ENCODE data around the gene UGT1A9.
A peak's percentile ranks its signal among the peaks of the same experiment; 100 is the strongest.

UGT1A9 gene

GRCh38 chr2:233679196-233679595 is 7.5 kb downstream of the UGT1A9 start:
- ChIA-PET POLR2A (no interaction called here), CTCF (no interaction called here)
- Histone ChIP-seq H3K36me3 (ENCODE audit: control insufficient read depth in 4 of 4, insufficient read depth in 4 of 4, low read length in 3 of 4) (no peaks in the 10 kb centered on the region), H3K4me1 (ENCODE audit: control extremely low read depth in 1 of 4, control insufficient read depth in 4 of 4, insufficient read depth in 4 of 4, low read length in 3 of 4) (peaks cover 4 to 26% (median 9%) of the 10 kb centered on the region in 4 experiments), H3K9me3 (ENCODE audit: control extremely low read depth in 1 of 5, control insufficient read depth in 4 of 5, insufficient read depth in 2 of 5, low read depth in 1 of 5, low read length in 4 of 5) (no peaks in the 10 kb centered on the region), H3K27me3 (replicated peaks in 2 of 5; ENCODE audit: control insufficient read depth in 4 of 5, insufficient read depth in 5 of 5, low read length in 4 of 5) (no peaks in the 10 kb centered on the region), H3K27ac (ENCODE audit: insufficient read depth in 1 of 2, low read depth in 1 of 2, low read length in 2 of 2, poor library complexity in 1 of 2, severe bottlenecking in 2 of 2) (no peak overlapping the region), H3K4me3 (ENCODE audit: control insufficient read depth in 1 of 7, extremely low read depth in 1 of 7, insufficient read depth in 4 of 7, low read depth in 2 of 7, low read length in 6 of 7) (no peak overlapping the region)
- no peak for DNase-seq
- 53% methylated on average over 4 of the region's 4 CpGs for WGBS (ENCODE audit: insufficient coverage)

- no peak for DNase-seq
- Histone ChIP-seq H3K4me1 (ENCODE audit: control extremely low read depth in 1 of 4, control insufficient read depth in 4 of 4, insufficient read depth in 4 of 4, low read length in 3 of 4) (peaks cover 4 to 26% (median 9%) of the 10 kb centered on the region in 4 experiments), H3K9me3 (ENCODE audit: control extremely low read depth in 1 of 5, control insufficient read depth in 4 of 5, insufficient read depth in 2 of 5, low read depth in 1 of 5, low read length in 4 of 5) (no peaks in the 10 kb centered on the region), H3K27me3 (replicated peaks in 2 of 5; ENCODE audit: control insufficient read depth in 4 of 5, insufficient read depth in 5 of 5, low read length in 4 of 5) (no peaks in the 10 kb centered on the region), H3K27ac (ENCODE audit: insufficient read depth in 1 of 2, low read depth in 1 of 2, low read length in 2 of 2, poor library complexity in 1 of 2, severe bottlenecking in 2 of 2) (no peak overlapping the region), H3K4me3 (ENCODE audit: control insufficient read depth in 1 of 7, extremely low read depth in 1 of 7, insufficient read depth in 4 of 7, low read depth in 2 of 7, low read length in 6 of 7) (no peak overlapping the region), H3K36me3 (ENCODE audit: control insufficient read depth in 4 of 4, insufficient read depth in 4 of 4, low read length in 3 of 4) (no peaks in the 10 kb centered on the region)
- CTCF ChIA-PET = interaction anchor here (1.2 kb wide), 1 partner anchor 31 kb away, joined by 3 read pairs; no protein-coding TSS in a partner anchor
- WGBS (ENCODE audit: insufficient coverage) = 97% methylated on average over 4 of the region's 4 CpGs
- POLR2A ChIA-PET = no interaction called here
Observed at GRCh38 chr2:233680361-233681045, 8.8 kb downstream of the UGT1A9 start.

- 100% methylated on average over 1 of the region's 5 CpGs for WGBS (ENCODE audit: insufficient coverage)
Observed at GRCh38 chr2:233681521-233682099, 9.9 kb downstream of the UGT1A9 start, which contains the start of gene UGT1A7. TSS of gene UGT1A7 (plus strand) at chr2:233681901. CDS start at chr2:233681938, 37 bp downstream.

GRCh38 chr2:233684640-233685039 is 12.9 kb downstream of the UGT1A9 start:
- Histone ChIP-seq H3K4me1 (ENCODE audit: control extremely low read depth in 1 of 4, control insufficient read depth in 4 of 4, insufficient read depth in 4 of 4, low read length in 3 of 4) (peaks cover 8 to 44% (median 20%) of the 10 kb centered on the region in 4 experiments), H3K27ac (ENCODE audit: insufficient read depth in 1 of 2, low read depth in 1 of 2, low read length in 2 of 2, poor library complexity in 1 of 2, severe bottlenecking in 2 of 2) (no peak overlapping the region), H3K27me3 (replicated peaks in 2 of 5; ENCODE audit: control insufficient read depth in 4 of 5, insufficient read depth in 5 of 5, low read length in 4 of 5) (no peaks in the 10 kb centered on the region), H3K9me3 (ENCODE audit: control extremely low read depth in 1 of 5, control insufficient read depth in 4 of 5, insufficient read depth in 2 of 5, low read depth in 1 of 5, low read length in 4 of 5) (no peaks in the 10 kb centered on the region), H3K4me3 (ENCODE audit: control insufficient read depth in 1 of 7, extremely low read depth in 1 of 7, insufficient read depth in 4 of 7, low read depth in 2 of 7, low read length in 6 of 7) (no peak overlapping the region), H3K36me3 (ENCODE audit: control insufficient read depth in 4 of 4, insufficient read depth in 4 of 4, low read length in 3 of 4) (no peaks in the 10 kb centered on the region)
- CTCF ChIA-PET = no interaction called here
- POLR2A ChIA-PET = no interaction called here
- WGBS (ENCODE audit: insufficient coverage) = 88% methylated on average over 1 of the region's 1 CpG
- DNase-seq = no peak

More at GRCh38 chr2:233681521-233682099, 9.9 kb downstream of the UGT1A9 start, which contains the start of gene UGT1A7:
- ChIA-PET POLR2A (no interaction called here), CTCF (no interaction called here)
- Histone ChIP-seq H3K27me3 (replicated peaks in 2 of 5; ENCODE audit: control insufficient read depth in 4 of 5, insufficient read depth in 5 of 5, low read length in 4 of 5) (no peaks in the 10 kb centered on the region), H3K27ac (ENCODE audit: insufficient read depth in 1 of 2, low read depth in 1 of 2, low read length in 2 of 2, poor library complexity in 1 of 2, severe bottlenecking in 2 of 2) (no peak within 1 kb of the TSS), H3K4me3 (ENCODE audit: control insufficient read depth in 1 of 7, extremely low read depth in 1 of 7, insufficient read depth in 4 of 7, low read depth in 2 of 7, low read length in 6 of 7) (peak within 1 kb of the TSS in 1 of 7 experiments; percentile 19), H3K9me3 (ENCODE audit: control extremely low read depth in 1 of 5, control insufficient read depth in 4 of 5, insufficient read depth in 2 of 5, low read depth in 1 of 5, low read length in 4 of 5) (no peaks in the 10 kb centered on the region), H3K36me3 (ENCODE audit: control insufficient read depth in 4 of 4, insufficient read depth in 4 of 4, low read length in 3 of 4) (no peaks in the 10 kb centered on the region), H3K4me1 (ENCODE audit: control extremely low read depth in 1 of 4, control insufficient read depth in 4 of 4, insufficient read depth in 4 of 4, low read length in 3 of 4) (peaks cover 4 to 26% (median 9%) of the 10 kb centered on the region in 4 experiments)
- no peak for DNase-seq

- no peak overlapping the region for H3K4me3 ChIP-seq (ENCODE audit: control insufficient read depth in 1 of 7, extremely low read depth in 1 of 7, insufficient read depth in 4 of 7, low read depth in 2 of 7, low read length in 6 of 7)
- ChIA-PET CTCF (no interaction called here), POLR2A (no interaction called here)
- 98% methylated on average over 4 of the region's 5 CpGs for WGBS (ENCODE audit: insufficient coverage)
- peak in 2 of 3 donors; percentile 9 to 15 for DNase-seq
- no peaks in the 10 kb centered on the region for H3K36me3 ChIP-seq (ENCODE audit: control insufficient read depth in 4 of 4, insufficient read depth in 4 of 4, low read length in 3 of 4)
- no peaks in the 10 kb centered on the region for H3K27me3 ChIP-seq (replicated peaks in 2 of 5; ENCODE audit: control insufficient read depth in 4 of 5, insufficient read depth in 5 of 5, low read length in 4 of 5)
- no peak overlapping the region for H3K27ac ChIP-seq (ENCODE audit: insufficient read depth in 1 of 2, low read depth in 1 of 2, low read length in 2 of 2, poor library complexity in 1 of 2, severe bottlenecking in 2 of 2)
- H3K4me1 ChIP-seq (ENCODE audit: control extremely low read depth in 1 of 4, control insufficient read depth in 4 of 4, insufficient read depth in 4 of 4, low read length in 3 of 4) = peaks cover 8 to 41% (median 20%) of the 10 kb centered on the region in 4 experiments
- H3K9me3 ChIP-seq (ENCODE audit: control extremely low read depth in 1 of 5, control insufficient read depth in 4 of 5, insufficient read depth in 2 of 5, low read depth in 1 of 5, low read length in 4 of 5) = no peaks in the 10 kb centered on the region
Observed at GRCh38 chr2:233686928-233687327, 15.2 kb downstream of the UGT1A9 start.

GRCh38 chr2:233688341-233688740 is 16.6 kb downstream of the UGT1A9 start:
- 100% methylated on average over 3 of the region's 5 CpGs for WGBS (ENCODE audit: insufficient coverage)
- Histone ChIP-seq H3K9me3 (ENCODE audit: control extremely low read depth in 1 of 5, control insufficient read depth in 4 of 5, insufficient read depth in 2 of 5, low read depth in 1 of 5, low read length in 4 of 5) (no peaks in the 10 kb centered on the region), H3K4me1 (ENCODE audit: control extremely low read depth in 1 of 4, control insufficient read depth in 4 of 4, insufficient read depth in 4 of 4, low read length in 3 of 4) (peaks cover 2 to 29% (median 13%) of the 10 kb centered on the region in 4 experiments), H3K27me3 (replicated peaks in 2 of 5; ENCODE audit: control insufficient read depth in 4 of 5, insufficient read depth in 5 of 5, low read length in 4 of 5) (no peaks in the 10 kb centered on the region), H3K36me3 (ENCODE audit: control insufficient read depth in 4 of 4, insufficient read depth in 4 of 4, low read length in 3 of 4) (no peaks in the 10 kb centered on the region), H3K4me3 (ENCODE audit: control insufficient read depth in 1 of 7, extremely low read depth in 1 of 7, insufficient read depth in 4 of 7, low read depth in 2 of 7, low read length in 6 of 7) (no peak overlapping the region), H3K27ac (ENCODE audit: insufficient read depth in 1 of 2, low read depth in 1 of 2, low read length in 2 of 2, poor library complexity in 1 of 2, severe bottlenecking in 2 of 2) (no peak overlapping the region)
- ChIA-PET CTCF (no interaction called here), POLR2A (no interaction called here)
- no peak for DNase-seq

- Histone ChIP-seq H3K36me3 (ENCODE audit: control insufficient read depth in 4 of 4, insufficient read depth in 4 of 4, low read length in 3 of 4) (no peaks in the 10 kb centered on the region), H3K4me1 (ENCODE audit: control extremely low read depth in 1 of 4, control insufficient read depth in 4 of 4, insufficient read depth in 4 of 4, low read length in 3 of 4) (peaks cover 2 to 22% (median 12%) of the 10 kb centered on the region in 4 experiments), H3K4me3 (ENCODE audit: control insufficient read depth in 1 of 7, extremely low read depth in 1 of 7, insufficient read depth in 4 of 7, low read depth in 2 of 7, low read length in 6 of 7) (no peak overlapping the region), H3K27me3 (replicated peaks in 2 of 5; ENCODE audit: control insufficient read depth in 4 of 5, insufficient read depth in 5 of 5, low read length in 4 of 5) (no peaks in the 10 kb centered on the region), H3K27ac (ENCODE audit: insufficient read depth in 1 of 2, low read depth in 1 of 2, low read length in 2 of 2, poor library complexity in 1 of 2, severe bottlenecking in 2 of 2) (no peak overlapping the region), H3K9me3 (ENCODE audit: control extremely low read depth in 1 of 5, control insufficient read depth in 4 of 5, insufficient read depth in 2 of 5, low read depth in 1 of 5, low read length in 4 of 5) (no peaks in the 10 kb centered on the region)
- peak in 2 of 3 donors; percentile 38 to 49 for DNase-seq
- POLR2A ChIA-PET = no interaction called here
- CTCF ChIA-PET = no interaction called here
Observed at GRCh38 chr2:233689031-233689430, 17.3 kb downstream of the UGT1A9 start.

Data from common myeloid progenitor, CD34-positive (primary cell).